OCI-LY1 (cell line): ENCODE data around the gene RAB7B.

Source experiments
- H2AFZ ChIP-seq: fragments of 200-600 bp; sonication (generic), shearing (Covaris generic); 2 replicates; pipeline ENCODE4 v1.6.0; 2014; ENCODE audit warnings: antibody characterized with exemption, mild to moderate bottlenecking, low read length
- H3F3A ChIP-seq: fragments of 200-600 bp; sonication (generic), shearing (Covaris generic); 2 replicates; pipeline ENCODE4 v1.6.0; 2014; ENCODE audit warnings: mild to moderate bottlenecking, antibody characterized with exemption, low read length, moderate library complexity; ENCODE audit not compliant: insufficient read depth
- H3K27ac ChIP-seq: fragments of 200-600 bp; sonication (generic); 2 replicates; pipeline ENCODE4 v1.5.1; 2014; ENCODE audit warnings: low read length, mixed run types, mild to moderate bottlenecking, low read depth; ENCODE audit not compliant: poor library complexity, severe bottlenecking
- H3K27me3 ChIP-seq: fragments of 200-600 bp; sonication (generic); 2 replicates; pipeline ENCODE4 v1.6.0; 2014; ENCODE audit warnings: antibody characterized with exemption, mild to moderate bottlenecking, low read length, moderate library complexity; ENCODE audit not compliant: insufficient read depth
- H3K36me3 ChIP-seq: fragments of 200-600 bp; sonication (generic); 2 replicates; pipeline ENCODE4 v1.6.1; 2014; ENCODE audit warnings: mild to moderate bottlenecking, antibody characterized with exemption, low read length, moderate library complexity, mixed read lengths; ENCODE audit not compliant: insufficient read depth
- H3K4me1 ChIP-seq: fragments of 200-600 bp; sonication (generic); 2 replicates; pipeline ENCODE4 v1.5.1; 2014; ENCODE audit warnings: mild to moderate bottlenecking, low read length, moderate library complexity; ENCODE audit not compliant: insufficient read depth, severe bottlenecking
- H3K4me2 ChIP-seq: fragments of 200-600 bp; sonication (generic), shearing (Covaris generic); 2 replicates; pipeline ENCODE4 v1.6.1; 2014; ENCODE audit warnings: low read length
- H3K4me3 ChIP-seq: fragments of 200-600 bp; sonication (generic); 2 replicates; pipeline ENCODE4 v1.5.1; 2014; ENCODE audit warnings: low read length, low read depth, mild to moderate bottlenecking, mixed read lengths; ENCODE audit not compliant: poor library complexity, severe bottlenecking
- H3K79me2 ChIP-seq: fragments of 200-600 bp; shearing (Covaris generic); 2 replicates; pipeline ENCODE4 v1.6.1; 2016; ENCODE audit warnings: mixed run types, low read length, mixed read lengths; ENCODE audit not compliant: insufficient read depth
- H3K9ac ChIP-seq: fragments of 200-600 bp; sonication (generic), shearing (Covaris generic); 2 replicates; pipeline ENCODE4 v1.6.1; 2014; ENCODE audit warnings: mild to moderate bottlenecking, low read length, mixed read lengths
- H3K9me2 ChIP-seq: fragments of 200-600 bp; sonication (generic), shearing (Covaris generic); 2 replicates; pipeline ENCODE4 v1.6.1; 2014; ENCODE audit warnings: low read depth, mild to moderate bottlenecking, low read length, mixed read lengths
- H3K9me3 ChIP-seq: fragments of 200-600 bp; shearing (Covaris generic); 2 replicates; pipeline ENCODE4 v1.6.1; 2014; ENCODE audit warnings: low read length, mixed read lengths
- H4K20me1 ChIP-seq: fragments of 200-600 bp; sonication (generic), shearing (Covaris generic); 2 replicates; pipeline ENCODE4 v1.6.0; 2016; ENCODE audit warnings: mild to moderate bottlenecking, low read length; ENCODE audit not compliant: insufficient read depth
- CTCF ChIP-seq: fragments of 200-600 bp; sonication (generic), shearing (Covaris generic); IDR thresholded peaks from 2 replicates; pipeline ENCODE4 v1.5.1; 2017; ENCODE audit warnings: mild to moderate bottlenecking, antibody characterized with exemption, low read length, moderate library complexity, mixed read lengths
- EZH2 ChIP-seq: fragments of 200-600 bp; sonication (generic), shearing (Covaris generic); IDR thresholded peaks from 2 replicates; pipeline ENCODE4 v1.8.0; 2017; ENCODE audit warnings: borderline replicate concordance, mixed run types, mild to moderate bottlenecking, antibody characterized with exemption, low read length, moderate library complexity, mixed read lengths

RAB7B gene

GRCh38 chr1:205944525-205944924, 58.7 kb downstream of the RAB7B start:
- Histone ChIP-seq H3K36me3 (no peaks in the 10 kb centered on the region), H3K27ac (no peak overlapping the region), H2AFZ (no peak overlapping the region), H3K4me3 (no peak overlapping the region), H3F3A (no peaks in the 10 kb centered on the region), H3K27me3 (no peaks in the 10 kb centered on the region), H3K9me3 (no peaks in the 10 kb centered on the region), H3K4me1 (no peaks in the 10 kb centered on the region), H3K9me2 (no peaks in the 10 kb centered on the region), H3K79me2 (no peaks in the 10 kb centered on the region), H3K9ac (no peak overlapping the region), H3K4me2 (no peak overlapping the region), H4K20me1 (no peaks in the 10 kb centered on the region)
- TF ChIP-seq EZH2 (no peak), CTCF (no peak)

DNA sequence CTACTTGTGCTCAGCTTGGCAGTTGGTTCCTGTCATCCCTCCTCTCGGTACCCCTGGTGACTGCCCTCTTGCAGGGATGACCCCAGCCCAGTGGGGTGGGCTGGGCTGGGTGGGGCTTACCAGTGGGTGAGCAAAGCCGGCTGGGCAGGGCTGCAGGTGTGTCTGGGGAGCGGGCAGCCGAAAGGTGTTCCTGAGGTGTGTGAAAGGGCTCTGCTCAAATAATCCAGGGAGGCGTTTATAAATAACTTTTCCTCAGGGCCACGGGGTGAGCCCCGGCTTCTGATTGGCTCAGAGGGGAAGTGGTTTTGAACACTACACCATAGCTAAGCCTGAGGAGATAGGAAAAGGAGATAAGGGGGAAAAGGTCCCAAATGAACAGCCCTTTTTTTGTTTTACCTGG, 60.0 kb downstream of the RAB7B start, which contains the start of gene SLC26A9:
Gene SLC26A9 (minus strand): TSS at position 212 of the 400 bp plus-strand sequence. CDS start 7,636 bp downstream, outside the sequence.
- H3F3A ChIP-seq = no peaks in the 10 kb centered on the region
- H3K36me3 ChIP-seq = no peaks in the 10 kb centered on the region
- no peaks in the 10 kb centered on the region for H3K4me1 ChIP-seq
- no peaks in the 10 kb centered on the region for H3K9me3 ChIP-seq
- H3K4me3 ChIP-seq = no peak within 1 kb of the TSS
- H4K20me1 ChIP-seq = no peaks in the 10 kb centered on the region
- no peak within 1 kb of the TSS for H3K4me2 ChIP-seq
- H3K27me3 ChIP-seq = peaks cover 6% of the 10 kb centered on the region; the same call in 1 of the 2 replicates
- H3K27ac ChIP-seq = no peak within 1 kb of the TSS
- TF ChIP-seq EZH2 (no peak), CTCF (no peak)
- H3K9me2 ChIP-seq = no peaks in the 10 kb centered on the region
- H3K9ac ChIP-seq = no peak within 1 kb of the TSS
- H3K79me2 ChIP-seq = no peaks in the 10 kb centered on the region
- H2AFZ ChIP-seq = no peak within 1 kb of the TSS

GRCh38 chr1:205942631-205943159, 60.5 kb downstream of the RAB7B start:
- no peaks in the 10 kb centered on the region for H4K20me1 ChIP-seq
- H2AFZ ChIP-seq = no peak overlapping the region
- no peak for TF ChIP-seq EZH2
- no peak for TF ChIP-seq CTCF
- H3K36me3 ChIP-seq = no peaks in the 10 kb centered on the region
- no peaks in the 10 kb centered on the region for H3F3A ChIP-seq
- H3K9me3 ChIP-seq = no peaks in the 10 kb centered on the region
- H3K9me2 ChIP-seq = no peaks in the 10 kb centered on the region
- no peak overlapping the region for H3K27ac ChIP-seq
- H3K79me2 ChIP-seq = no peaks in the 10 kb centered on the region
- no peak overlapping the region for H3K4me3 ChIP-seq
- H3K4me1 ChIP-seq = no peaks in the 10 kb centered on the region
- no peak overlapping the region for H3K4me2 ChIP-seq
- H3K9ac ChIP-seq = no peak overlapping the region
- peaks cover 6% of the 10 kb centered on the region; the same call in 1 of the 2 replicates for H3K27me3 ChIP-seq
